GM10248 (cell line): ENCODE data around the gene FMN1.

Experiments used
- CTCF ChIA-PET: fragments of 300-600 bp; sonication (Branson Sonifier 250); formaldehyde crosslinking; extraction: SDS; loops from one replicate; lab custom pipeline; 2021; ENCODE audit warnings: antibody characterized with exemption; lab: Yijun Ruan, JAX
- POLR2A ChIA-PET: fragments of 350-650 bp; sonication (Branson Sonifier 250); formaldehyde crosslinking; extraction: SDS; loops from one replicate; lab custom pipeline; 2020; ENCODE audit warnings: antibody characterized with exemption; lab: Yijun Ruan, JAX
- DNase-seq: peaks from one replicate; pipeline ENCODE4 v3.0.0; 2012; ENCODE audit errors: extremely low spot score
- TF ChIP-seq, protein P1 (sequence below): IDR thresholded peaks from 2 replicates; pipeline ENCODE4 v1.5.1; 2012; ENCODE audit warnings: mild to moderate bottlenecking, low read depth; ENCODE audit errors: extremely low read depth, missing control alignments, control extremely low read depth

The FMN1 gene

DNA sequence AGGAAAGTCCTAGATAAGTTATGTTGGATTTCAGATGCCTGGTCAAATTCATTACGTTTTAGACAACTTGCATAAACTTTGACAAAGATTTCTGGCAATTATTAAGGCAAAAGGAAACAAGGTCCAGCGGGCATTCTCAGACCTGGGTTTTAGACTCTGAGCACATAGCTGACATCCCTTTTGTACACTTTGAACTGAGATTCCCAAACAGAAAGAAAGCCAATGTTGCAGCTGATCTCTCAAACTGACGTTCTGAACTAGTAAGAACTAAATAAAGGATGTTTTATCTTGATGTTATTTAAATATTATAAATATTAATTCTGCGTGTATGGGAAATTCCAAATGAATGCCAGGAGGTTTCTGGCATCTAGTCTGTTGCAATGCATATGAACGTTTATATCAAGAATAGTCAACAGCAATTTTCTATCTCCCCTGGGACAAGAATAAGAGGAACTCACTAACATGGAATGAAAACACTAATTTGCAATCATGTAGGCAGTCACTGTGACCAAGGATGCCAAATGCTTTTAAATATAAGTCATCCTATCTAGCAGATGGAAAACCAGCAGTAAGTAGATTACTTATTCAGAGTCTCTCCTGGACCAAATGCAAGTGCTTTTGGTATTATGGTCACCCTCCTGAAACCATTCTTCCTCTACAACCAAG, 274.6 kb downstream of the FMN1 start:
- ChIA-PET POLR2A (no interaction called here), CTCF (interaction anchor here (1.4 kb wide), 1 partner anchor 9 kb away, joined by 3 read pairs; no protein-coding TSS in a partner anchor)
- DNase-seq, result no peak
- TF ChIP-seq, protein P1, sequence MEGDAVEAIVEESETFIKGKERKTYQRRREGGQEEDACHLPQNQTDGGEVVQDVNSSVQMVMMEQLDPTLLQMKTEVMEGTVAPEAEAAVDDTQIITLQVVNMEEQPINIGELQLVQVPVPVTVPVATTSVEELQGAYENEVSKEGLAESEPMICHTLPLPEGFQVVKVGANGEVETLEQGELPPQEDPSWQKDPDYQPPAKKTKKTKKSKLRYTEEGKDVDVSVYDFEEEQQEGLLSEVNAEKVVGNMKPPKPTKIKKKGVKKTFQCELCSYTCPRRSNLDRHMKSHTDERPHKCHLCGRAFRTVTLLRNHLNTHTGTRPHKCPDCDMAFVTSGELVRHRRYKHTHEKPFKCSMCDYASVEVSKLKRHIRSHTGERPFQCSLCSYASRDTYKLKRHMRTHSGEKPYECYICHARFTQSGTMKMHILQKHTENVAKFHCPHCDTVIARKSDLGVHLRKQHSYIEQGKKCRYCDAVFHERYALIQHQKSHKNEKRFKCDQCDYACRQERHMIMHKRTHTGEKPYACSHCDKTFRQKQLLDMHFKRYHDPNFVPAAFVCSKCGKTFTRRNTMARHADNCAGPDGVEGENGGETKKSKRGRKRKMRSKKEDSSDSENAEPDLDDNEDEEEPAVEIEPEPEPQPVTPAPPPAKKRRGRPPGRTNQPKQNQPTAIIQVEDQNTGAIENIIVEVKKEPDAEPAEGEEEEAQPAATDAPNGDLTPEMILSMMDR, result no peak

- TF ChIP-seq, protein P1, result no peak
- ChIA-PET CTCF (interaction anchor here (0.7 to 1.4 kb wide), 2 partner anchors 10 to 18 kb away, joined by 3 read pairs; no protein-coding TSS in a partner anchor), POLR2A (no interaction called here)
- no peak for DNase-seq
These were observed 276.0 kb downstream of the FMN1 start for GRCh38 chr15:32918547-32918946.

- POLR2A ChIA-PET, result no interaction called here
- no peak for DNase-seq
- CTCF ChIA-PET, result interaction anchor here (0.8 to 2.9 kb wide), 4 partner anchors 10 to 26 kb away, joined by 3 to 17 read pairs (median 4); no protein-coding TSS in a partner anchor
- TF ChIP-seq, protein P1, result no peak
These were observed 283.7 kb downstream of the FMN1 start for GRCh38 chr15:32910839-32911238.

DNA sequence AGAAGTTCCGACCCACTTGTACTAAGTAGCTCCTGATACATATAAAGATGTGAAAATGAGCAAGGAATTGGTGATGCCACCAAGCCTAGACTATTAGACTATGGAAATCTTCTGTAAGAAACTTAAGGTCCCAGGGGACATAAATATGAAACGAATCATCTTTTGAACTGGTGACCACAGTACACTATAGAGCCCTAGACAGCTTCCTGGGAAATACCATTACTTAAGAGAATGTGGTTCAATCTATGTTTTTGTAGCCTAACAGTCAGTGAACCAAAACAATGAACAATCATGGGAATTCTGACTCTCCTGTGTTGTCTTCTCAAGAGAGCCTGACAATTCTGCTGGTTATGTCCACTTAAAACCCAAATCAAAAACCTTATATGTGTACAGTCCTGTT, 285.1 kb downstream of the FMN1 start:
- TF ChIP-seq, protein P1, result no peak
- ChIA-PET POLR2A (no interaction called here), CTCF (interaction anchor here (0.7 to 2.9 kb wide), 9 partner anchors 8 to 110 kb away, joined by 3 to 17 read pairs (median 4); no protein-coding TSS in a partner anchor)
- no peak for DNase-seq

GRCh38 chr15:32908872-32909271, 285.6 kb downstream of the FMN1 start:
- POLR2A ChIA-PET, result no interaction called here
- TF ChIP-seq, protein P1, result no peak
- no peak for DNase-seq
- CTCF ChIA-PET, result interaction anchor here (0.7 to 2.9 kb wide), 12 partner anchors 8 to 113 kb away, joined by 3 to 17 read pairs (median 4); no protein-coding TSS in a partner anchor

DNA sequence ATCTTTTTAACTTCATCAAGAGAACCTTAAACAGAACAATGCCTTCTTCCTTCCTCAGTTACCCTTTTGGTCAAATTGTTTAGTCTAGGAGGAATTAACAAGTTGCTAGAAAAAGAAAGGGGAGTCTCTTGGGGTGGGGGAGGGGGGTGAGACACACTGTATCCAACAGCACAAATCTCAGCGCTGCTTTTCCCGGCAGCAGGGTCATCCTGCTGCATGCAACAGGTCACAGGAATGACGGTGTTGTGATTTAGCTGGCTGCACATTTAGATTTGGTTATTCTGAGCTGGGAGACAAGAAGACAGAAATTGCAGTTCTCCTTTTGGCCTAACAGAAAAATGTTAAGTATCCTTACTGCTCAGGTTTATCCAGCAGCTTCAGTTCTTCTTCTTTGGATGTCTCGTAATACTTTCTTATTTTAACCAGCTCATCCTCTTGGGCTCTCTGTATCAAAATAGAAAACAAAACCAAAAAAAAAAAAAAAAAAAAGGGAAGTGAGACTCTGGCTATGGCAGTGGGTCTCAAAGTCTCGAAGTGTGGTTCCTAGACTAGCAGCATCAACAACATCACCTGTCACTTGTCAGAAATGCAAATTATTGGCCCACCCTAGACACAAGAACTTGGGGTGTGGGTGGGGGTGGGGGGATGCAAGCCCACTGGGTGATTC, 286.2 kb downstream of the FMN1 start:
- TF ChIP-seq, protein P1, result no peak
- DNase-seq, result peak; percentile 70
- ChIA-PET POLR2A (interaction anchor here (0.6 to 0.7 kb wide), 2 partner anchors 21 to 1354 kb away, joined by 3 to 13 read pairs; no protein-coding TSS in a partner anchor), CTCF (interaction anchor here (1.0 to 2.9 kb wide), 13 partner anchors 9 to 113 kb away, joined by 3 to 17 read pairs (median 4); no protein-coding TSS in a partner anchor)
